ENCODE measurements around the gene KRTAP10-11. TPM values are rescaled to one million over a fixed set of nuclear protein-coding genes. Genes with fewer than 3 reads are reported as not detected.
A peak's percentile ranks its signal among the peaks of the same experiment; 100 is the strongest.

The KRTAP10-11 gene
- total and polyA plus RNA-seq, 10 donors: not detected

GRCh38 chr21:44619886-44620285, 26.3 kb upstream of the KRTAP10-11 start:
- no peak for DNase-seq
- Histone ChIP-seq H3K27ac (peak overlapping the region in 6 of 8 donors; percentile 48 to 84 (median 72)), H3K4me1 (peaks cover 0 to 18% (median 5%) of the 10 kb centered on the region in 6 donors), H3K27me3 (replicated peaks in 1 of 7) (peaks cover 0 to 15% (median 0%) of the 10 kb centered on the region in 7 donors), H3K36me3 (no peaks in the 10 kb centered on the region), H3K4me3 (no peak overlapping the region), H3K9me3 (peaks cover 5 to 54% (median 44%) of the 10 kb centered on the region in 8 donors)
- TF ChIP-seq POLR2A (IDR thresholded peaks at IDR 0.05) (no peak), POLR2AphosphoS5 (IDR thresholded peaks at IDR 0.05) (no peak), CTCF (IDR thresholded peaks at IDR 0.05 in 8 of 11, conservative IDR thresholded peaks at IDR 0.05 in 3 of 11) (no peak)
- WGBS, 5 donors: 87 to 94% (median 91%) methylated on average over 6 of the region's 6 CpGs
- intact Hi-C loops (cut with DNase I; ENCODE audit: low total_unique reads): no loop called here

- H3K9me3 ChIP-seq: peaks cover 5 to 63% (median 48%) of the 10 kb centered on the region in 8 donors
- TF ChIP-seq CTCF (IDR thresholded peaks at IDR 0.05 in 8 of 11, conservative IDR thresholded peaks at IDR 0.05 in 3 of 11) (no peak), POLR2AphosphoS5 (IDR thresholded peaks at IDR 0.05) (no peak), POLR2A (IDR thresholded peaks at IDR 0.05) (no peak)
- peaks cover 0 to 25% (median 0%) of the 10 kb centered on the region in 7 donors for H3K27me3 ChIP-seq (replicated peaks in 1 of 7)
- no peak overlapping the region for H3K4me3 ChIP-seq
- no peak for DNase-seq
- no peak overlapping the region for H3K27ac ChIP-seq
- intact Hi-C loops (cut with DNase I; ENCODE audit: low total_unique reads): no loop called here
- peaks cover 0 to 26% (median 7%) of the 10 kb centered on the region in 6 donors for H3K4me1 ChIP-seq
- no peaks in the 10 kb centered on the region for H3K36me3 ChIP-seq
Observed at GRCh38 chr21:44623575-44623974, 22.6 kb upstream of the KRTAP10-11 start.

GRCh38 chr21:44625756-44626155, 20.5 kb upstream of the KRTAP10-11 start:
- Histone ChIP-seq H3K27ac (no peak overlapping the region), H3K4me3 (no peak overlapping the region), H3K27me3 (replicated peaks in 1 of 7) (peaks cover 0 to 31% (median 0%) of the 10 kb centered on the region in 7 donors), H3K4me1 (peaks cover 0 to 17% (median 4%) of the 10 kb centered on the region in 6 donors), H3K9me3 (peaks cover 5 to 64% (median 44%) of the 10 kb centered on the region in 8 donors), H3K36me3 (no peaks in the 10 kb centered on the region)
- intact Hi-C loops (cut with DNase I; ENCODE audit: low total_unique reads): no loop called here
- TF ChIP-seq CTCF (IDR thresholded peaks at IDR 0.05 in 8 of 11, conservative IDR thresholded peaks at IDR 0.05 in 3 of 11) (no peak), POLR2A (IDR thresholded peaks at IDR 0.05) (no peak), POLR2AphosphoS5 (IDR thresholded peaks at IDR 0.05) (no peak)
- no peak for DNase-seq
- WGBS, 5 donors: 87 to 93% (median 88%) methylated on average over 6 to 7 of the region's 7 CpGs

- H3K9me3 ChIP-seq: peaks cover 5 to 64% (median 48%) of the 10 kb centered on the region in 8 donors
- H3K27ac ChIP-seq: no peak overlapping the region
- H3K4me1 ChIP-seq: peaks cover 0 to 17% (median 4%) of the 10 kb centered on the region in 6 donors
Observed at GRCh38 chr21:44626262-44626661, 20.0 kb upstream of the KRTAP10-11 start.

More at GRCh38 chr21:44626262-44626661, 20.0 kb upstream of the KRTAP10-11 start:
- WGBS, 5 donors: 64 to 71% (median 67%) methylated on average over 7 to 10 of the region's 10 CpGs
- TF ChIP-seq POLR2AphosphoS5 (IDR thresholded peaks at IDR 0.05): peak in 1 of 3 donors; percentile 21
- no peak for TF ChIP-seq CTCF (IDR thresholded peaks at IDR 0.05 in 8 of 11, conservative IDR thresholded peaks at IDR 0.05 in 3 of 11)
- peaks cover 0 to 31% (median 0%) of the 10 kb centered on the region in 7 donors for H3K27me3 ChIP-seq (replicated peaks in 1 of 7)
- H3K36me3 ChIP-seq: no peaks in the 10 kb centered on the region
- intact Hi-C loops (cut with DNase I; ENCODE audit: low total_unique reads): no loop called here
- no peak overlapping the region for H3K4me3 ChIP-seq
- DNase-seq: peak; percentile 73

All from spleen (tissue), 11 donors.